ENCODE data around the gene UGT1A4. TPM values are rescaled to one million over a fixed set of nuclear protein-coding genes. Genes with fewer than 3 reads are reported as not detected.

Gene UGT1A4
- total RNA-seq, 4 donors from 2014 or later, result 7.5 to 12.9 (median 12.3) TPM; not detected in 1

GRCh38 chr2:233791151-233791882 is 72.8 kb downstream of the UGT1A4 start:
- no peaks in the 10 kb centered on the region for H3K4me1 ChIP-seq
- H3K9me3 ChIP-seq, result no peaks in the 10 kb centered on the region
- no peak overlapping the region for H3K27ac ChIP-seq
- H3K27me3 ChIP-seq, result no peaks in the 10 kb centered on the region
- H3K36me3 ChIP-seq, result no peaks in the 10 kb centered on the region
- TF ChIP-seq CTCF (IDR thresholded peaks at IDR 0.05) (no peak), POLR2A (IDR thresholded peaks at IDR 0.05) (no peak)
- no peak overlapping the region for H3K4me3 ChIP-seq
- no peak for DNase-seq

DNA sequence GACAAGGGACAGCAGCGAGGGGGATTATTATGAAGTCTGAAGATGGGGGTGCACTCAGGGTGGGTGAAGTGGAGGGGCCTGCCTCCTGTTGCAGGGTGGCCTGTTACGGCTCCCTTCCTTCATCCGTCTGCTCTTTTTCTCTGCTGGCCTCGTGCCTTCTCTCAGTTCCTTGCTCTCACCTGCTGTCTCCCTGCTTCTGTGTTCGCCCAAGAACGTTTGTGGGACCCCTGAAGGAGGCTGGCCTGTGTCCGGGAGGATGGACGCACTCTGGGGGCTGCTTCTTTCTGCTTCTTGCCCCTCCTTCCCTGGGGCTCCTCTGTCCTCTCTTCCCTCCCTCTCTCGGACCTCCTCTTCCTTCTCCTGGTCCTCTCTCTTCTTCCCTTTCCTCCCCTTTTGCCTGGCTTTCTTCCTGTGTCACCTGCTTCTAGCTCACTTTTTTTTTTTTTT is 73.4 kb downstream of the UGT1A4 start:
- Histone ChIP-seq H3K27ac (no peak overlapping the region), H3K4me3 (no peak overlapping the region), H3K4me1 (no peaks in the 10 kb centered on the region), H3K27me3 (no peaks in the 10 kb centered on the region), H3K9me3 (no peaks in the 10 kb centered on the region), H3K36me3 (no peaks in the 10 kb centered on the region)
- DNase-seq, result no peak
- TF ChIP-seq POLR2A (IDR thresholded peaks at IDR 0.05), result no peak
- no peak for TF ChIP-seq CTCF (IDR thresholded peaks at IDR 0.05)

GRCh38 chr2:233792720-233793119 is 74.2 kb downstream of the UGT1A4 start:
- H3K27me3 ChIP-seq, result no peaks in the 10 kb centered on the region
- H3K36me3 ChIP-seq, result no peaks in the 10 kb centered on the region
- no peaks in the 10 kb centered on the region for H3K9me3 ChIP-seq
- no peak for DNase-seq
- no peak overlapping the region for H3K27ac ChIP-seq
- H3K4me3 ChIP-seq, result no peak overlapping the region
- TF ChIP-seq CTCF (IDR thresholded peaks at IDR 0.05) (no peak), POLR2A (IDR thresholded peaks at IDR 0.05) (no peak)
- H3K4me1 ChIP-seq, result no peaks in the 10 kb centered on the region

GRCh38 chr2:233793465-233794127 is 75.1 kb downstream of the UGT1A4 start:
- TF ChIP-seq POLR2A (IDR thresholded peaks at IDR 0.05), result no peak
- TF ChIP-seq CTCF (IDR thresholded peaks at IDR 0.05), result no peak
- no peak overlapping the region for H3K27ac ChIP-seq
- no peaks in the 10 kb centered on the region for H3K4me1 ChIP-seq
- H3K36me3 ChIP-seq, result no peaks in the 10 kb centered on the region
- H3K27me3 ChIP-seq, result no peaks in the 10 kb centered on the region
- DNase-seq, result no peak
- H3K4me3 ChIP-seq, result no peak overlapping the region
- no peaks in the 10 kb centered on the region for H3K9me3 ChIP-seq

DNA sequence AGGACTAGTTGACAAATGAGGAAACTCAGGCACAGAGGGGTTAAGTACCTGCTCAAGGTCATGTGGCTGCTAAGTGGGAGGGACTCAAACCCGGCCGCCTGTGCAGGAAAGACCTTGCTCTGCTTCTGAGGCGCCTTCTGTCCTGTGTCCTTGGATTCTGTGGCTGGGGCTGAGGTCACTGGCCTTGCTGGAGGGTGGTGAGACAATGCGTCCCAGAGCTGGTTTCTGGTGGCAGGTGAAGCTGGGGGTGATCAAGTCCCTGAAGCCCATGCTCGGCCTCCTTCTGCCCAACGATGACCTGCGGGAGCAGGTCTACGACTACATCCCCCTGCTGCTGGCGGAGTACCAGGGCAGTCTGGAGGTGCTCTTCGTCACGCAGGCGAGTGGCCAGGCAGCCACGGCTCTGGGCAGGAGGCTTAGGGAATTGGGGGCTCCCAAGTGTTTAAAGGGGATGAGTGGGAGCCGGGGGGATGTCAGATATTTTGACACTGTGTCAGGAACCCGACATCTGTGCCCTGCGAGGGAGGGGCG is 75.7 kb downstream of the UGT1A4 start:
- H3K27ac ChIP-seq, result no peak overlapping the region
- no peaks in the 10 kb centered on the region for H3K4me1 ChIP-seq
- no peak overlapping the region for H3K4me3 ChIP-seq
- no peaks in the 10 kb centered on the region for H3K9me3 ChIP-seq
- TF ChIP-seq CTCF (IDR thresholded peaks at IDR 0.05), result no peak
- TF ChIP-seq POLR2A (IDR thresholded peaks at IDR 0.05), result no peak
- H3K36me3 ChIP-seq, result no peaks in the 10 kb centered on the region
- no peaks in the 10 kb centered on the region for H3K27me3 ChIP-seq
- no peak for DNase-seq

Measured in Peyer's patch (tissue), 4 donors.